ENCODE results near the gene SLC35F3.
"Not testable (repeated sequence)": the region's sequence is repeated elsewhere in the genome, so short reads cannot be mapped to it uniquely, and the experiment has no call there.

Gene SLC35F3

DNA sequence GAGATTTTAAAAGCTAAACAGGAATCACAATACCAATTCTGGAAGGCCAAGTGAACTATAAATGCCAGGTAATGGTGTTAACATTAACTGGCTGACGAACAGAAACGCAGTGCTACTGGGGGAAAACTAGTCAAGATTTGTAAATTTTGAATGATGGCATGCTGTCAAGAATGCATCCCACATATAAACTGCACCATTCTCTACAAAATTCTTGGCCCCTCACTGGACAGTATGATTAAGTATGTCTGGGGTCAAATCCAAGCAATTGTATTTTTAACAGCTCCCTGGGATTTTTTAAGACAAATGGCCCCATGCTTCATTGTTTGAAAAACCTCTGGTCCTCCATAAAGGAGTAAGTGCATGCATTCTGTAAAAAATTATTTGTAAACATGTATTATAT, 395.6 kb downstream of the SLC35F3 start:
- DNase-seq: no peak

DNA sequence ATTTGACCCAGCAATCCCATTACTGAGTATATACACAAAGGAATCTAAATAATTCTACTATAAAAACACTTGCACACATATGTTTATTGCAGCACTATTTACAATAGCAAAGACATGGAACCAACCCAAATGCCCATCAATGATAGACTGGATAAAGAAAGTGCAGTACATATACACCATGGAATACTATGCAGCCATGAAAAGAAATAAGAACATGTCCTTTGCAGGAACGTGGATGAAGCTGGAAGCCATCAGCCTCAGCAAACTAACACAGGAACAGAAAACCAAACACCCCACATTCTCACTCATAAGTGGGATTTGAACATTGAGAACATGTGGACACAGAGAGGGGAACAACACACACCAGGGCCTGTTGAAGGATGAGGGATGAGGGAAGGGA, 397.2 kb downstream of the SLC35F3 start:
- DNase-seq: not testable (repeated sequence)

DNA sequence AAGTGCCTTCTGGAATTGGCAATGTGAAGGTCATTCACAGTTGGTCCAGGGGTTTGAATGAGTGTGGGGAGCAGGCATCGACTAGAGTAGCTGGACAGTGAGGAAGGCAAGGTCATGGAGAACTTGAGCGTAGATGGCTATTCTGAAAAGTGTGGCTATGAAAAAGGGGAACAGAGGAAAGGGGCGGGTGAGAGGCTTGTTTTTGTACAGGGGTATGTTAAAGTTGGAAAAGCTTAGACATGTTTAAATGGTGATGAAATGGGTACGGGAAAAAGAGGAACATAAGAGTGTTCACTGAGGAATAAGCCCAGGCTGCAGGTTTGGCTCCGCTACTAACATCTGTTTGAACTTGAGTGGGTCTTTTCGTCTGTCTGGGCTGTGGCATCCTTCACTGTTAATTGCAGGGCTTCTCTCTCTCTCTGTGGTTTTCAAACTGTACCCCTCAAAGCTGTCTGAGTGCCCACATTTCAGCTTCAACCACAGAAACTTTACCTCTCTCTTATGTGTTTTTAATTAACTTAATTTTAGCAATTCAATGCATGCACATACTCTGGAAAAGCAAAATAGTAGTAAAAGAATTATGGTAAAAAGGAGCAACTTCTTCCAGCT, 398.0 kb downstream of the SLC35F3 start:
- DNase-seq: no peak

GRCh38 chr1:234303231-234303630, 398.8 kb downstream of the SLC35F3 start:
- no peak for DNase-seq

- DNase-seq: no peak
Observed at GRCh38 chr1:234307726-234308125, 403.2 kb downstream of the SLC35F3 start.

DNA sequence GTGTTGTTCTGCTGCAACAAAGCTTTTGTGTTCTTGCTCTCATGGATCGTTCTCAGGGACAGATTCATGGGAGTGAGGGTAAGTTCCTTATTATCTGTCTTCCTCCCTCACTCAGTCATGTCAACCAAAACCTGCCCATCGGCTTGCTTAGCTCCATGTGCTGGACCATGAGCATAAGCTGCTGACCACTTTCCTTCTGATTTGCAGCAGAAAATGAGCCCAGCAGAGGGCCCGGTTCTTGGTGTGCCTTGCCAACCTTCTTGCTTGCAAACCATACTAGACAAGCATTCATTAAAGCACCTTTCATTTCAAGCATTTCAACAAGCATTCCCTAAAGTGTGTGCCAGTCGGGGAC, 404.7 kb downstream of the SLC35F3 start:
- no peak for DNase-seq

DNA sequence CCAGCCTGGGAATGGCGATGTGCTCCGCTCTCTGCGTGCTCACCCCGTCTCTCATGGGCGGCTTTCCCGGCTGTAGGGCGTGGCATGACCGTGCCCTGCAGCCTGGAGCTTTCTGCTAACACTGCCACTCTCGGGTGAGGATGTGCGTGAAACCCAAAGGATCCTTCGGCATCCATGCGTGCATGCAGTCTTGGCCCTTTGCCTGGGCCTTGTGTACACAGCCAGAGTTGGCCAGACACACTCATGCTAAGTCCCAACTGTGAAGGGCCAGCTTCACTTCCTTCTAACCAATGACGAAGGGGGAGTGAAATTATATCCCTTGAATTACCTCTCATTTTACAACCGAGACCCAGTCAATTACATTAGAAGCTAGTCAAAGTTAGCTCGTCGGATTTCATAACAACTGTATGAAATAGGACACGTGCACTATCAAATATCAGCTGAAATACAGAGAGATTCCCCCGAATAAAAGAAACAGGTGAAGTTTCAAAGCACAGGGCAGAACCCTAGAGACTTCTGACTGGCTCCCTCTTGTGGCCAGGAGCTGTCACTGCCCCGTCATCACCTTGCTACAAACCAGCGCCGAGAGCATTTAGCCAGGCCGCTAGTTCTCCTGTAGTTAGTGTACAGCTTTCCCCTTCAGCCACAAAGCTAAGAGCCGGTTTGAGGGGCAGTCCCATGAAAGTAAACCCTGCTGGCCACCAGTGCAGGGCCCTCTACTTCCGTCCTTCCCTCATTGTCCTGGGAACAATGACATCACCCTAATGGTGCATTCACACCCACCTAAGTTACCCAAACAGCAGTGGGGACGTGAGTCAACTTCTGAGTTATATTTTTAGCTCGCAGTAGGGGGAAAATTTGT, 405.4 kb downstream of the SLC35F3 start:
- DNase-seq: peak; percentile 46

DNA sequence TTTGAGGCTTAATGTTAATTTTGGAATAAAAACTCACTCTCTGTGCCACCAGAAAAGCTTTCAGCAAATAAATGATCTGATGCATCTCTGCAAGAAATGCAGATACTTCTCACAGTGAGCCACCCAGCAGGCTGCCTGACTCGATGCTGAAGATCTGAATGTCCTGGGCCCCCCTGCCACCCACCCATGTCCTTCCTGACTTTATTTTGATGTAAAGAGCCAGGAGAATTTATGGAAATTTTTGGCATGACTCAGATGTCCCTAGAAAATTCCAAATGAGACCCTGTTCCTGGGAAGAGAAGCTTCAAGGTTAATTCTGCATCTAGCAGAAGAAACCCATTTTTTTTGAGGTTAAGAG, 406.0 kb downstream of the SLC35F3 start:
- DNase-seq: no peak

DNA sequence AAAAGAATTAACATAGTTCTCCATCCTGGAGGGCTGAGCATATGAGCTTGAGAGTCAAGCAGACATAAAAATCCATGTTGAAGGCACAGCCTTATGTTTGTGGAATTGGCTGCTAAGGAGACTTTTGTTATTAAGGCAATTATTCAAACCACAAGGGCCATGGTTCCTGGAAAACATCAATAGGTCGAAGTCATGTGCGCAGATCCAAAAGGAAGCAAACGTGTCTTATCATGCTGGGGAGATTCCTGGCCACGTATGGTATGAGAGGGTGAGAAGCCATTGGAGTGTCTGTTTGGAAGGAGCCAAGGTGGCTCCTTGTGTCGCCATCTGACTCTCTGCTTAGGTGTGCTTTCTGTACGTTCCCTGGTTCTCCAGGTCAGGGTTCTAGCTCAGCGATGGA, 406.9 kb downstream of the SLC35F3 start:
- DNase-seq: no peak

DNA sequence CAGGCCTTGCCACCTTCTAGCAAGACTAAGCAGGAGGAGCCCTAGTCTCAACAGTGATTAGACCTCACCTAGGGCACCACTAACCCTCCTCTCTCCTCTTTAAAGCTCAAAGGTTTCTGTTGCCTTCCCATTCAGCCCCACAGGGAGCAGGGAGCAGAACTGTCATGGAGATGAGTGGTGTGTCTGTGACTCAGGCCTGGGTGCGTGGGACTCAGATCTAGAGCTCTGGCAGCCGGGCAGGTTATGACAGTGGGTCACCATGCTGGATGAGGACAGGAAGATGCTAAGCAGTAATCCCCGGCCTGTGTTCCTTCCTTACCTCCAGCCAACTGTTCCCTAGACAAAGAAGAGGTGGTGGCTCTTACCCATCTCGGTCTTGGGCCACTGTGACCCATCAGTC, 408.7 kb downstream of the SLC35F3 start:
- no peak for DNase-seq

DNA sequence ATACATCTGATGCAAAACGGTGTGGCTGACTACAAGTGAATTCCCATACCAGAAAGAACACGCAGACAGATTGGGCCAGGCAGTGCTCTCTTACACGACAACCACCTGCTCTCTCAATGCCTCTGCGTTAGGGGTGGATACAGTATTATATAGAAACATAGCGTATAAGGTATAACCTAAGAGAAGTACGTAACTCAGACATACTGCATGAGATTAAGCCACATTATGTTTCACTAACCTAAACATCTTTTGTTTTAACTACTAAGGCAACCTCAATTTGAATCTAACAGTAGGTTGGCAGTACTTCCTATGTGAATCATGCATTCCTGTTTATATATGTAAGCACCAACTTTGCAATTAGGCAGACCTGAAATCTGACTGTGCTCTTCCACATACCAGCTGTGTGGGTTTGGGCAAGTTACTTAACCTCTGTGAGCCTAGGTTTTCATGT, 410.6 kb downstream of the SLC35F3 start:
- DNase-seq: no peak

- DNase-seq: no peak
Observed at GRCh38 chr1:234315588-234315987, 411.1 kb downstream of the SLC35F3 start.

- DNase-seq: no peak
Observed at GRCh38 chr1:234316486-234316885, 412.0 kb downstream of the SLC35F3 start.

DNA sequence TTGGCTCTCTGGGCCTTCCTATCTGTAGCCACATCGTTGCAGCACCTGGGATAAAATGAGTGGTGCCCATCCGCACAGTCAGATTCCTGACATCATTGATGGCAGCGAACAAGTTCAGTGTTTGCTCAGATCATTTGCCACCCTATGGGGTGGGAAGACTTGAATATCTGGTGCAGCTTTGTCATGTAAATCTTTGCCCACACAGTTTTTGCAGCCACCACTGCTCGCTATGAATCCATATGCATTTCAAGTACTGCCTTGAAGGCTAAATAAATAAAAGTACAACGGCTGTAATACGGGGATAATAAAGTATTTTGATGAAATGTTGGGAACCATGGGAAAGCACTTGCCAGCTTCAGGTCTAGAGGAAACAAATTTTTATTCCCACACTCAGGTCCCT, 412.5 kb downstream of the SLC35F3 start:
- DNase-seq: peak; percentile 10

- DNase-seq: no peak
Observed at GRCh38 chr1:234320069-234320468, 415.6 kb downstream of the SLC35F3 start.

- no peak for DNase-seq
Observed at GRCh38 chr1:234320549-234320948, 416.1 kb downstream of the SLC35F3 start.

DNA sequence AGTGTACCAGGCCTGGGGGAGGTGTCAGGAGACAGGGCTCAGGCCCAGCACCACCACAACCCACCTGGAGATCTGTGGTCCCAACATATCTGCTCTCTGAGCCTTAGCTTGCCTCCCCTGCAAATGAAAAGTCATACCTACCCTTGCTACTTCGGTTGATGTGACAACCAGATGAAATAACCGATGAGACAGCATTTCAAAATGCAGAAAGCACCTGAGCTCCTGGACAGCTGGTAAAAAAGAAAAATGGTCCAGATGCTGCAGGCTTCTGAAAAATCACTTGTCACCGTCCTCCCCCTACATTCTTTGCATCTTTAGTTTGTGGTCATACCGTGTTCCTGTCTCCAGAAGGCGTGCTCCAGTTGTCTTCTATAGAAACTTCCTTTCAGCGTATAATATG, 416.8 kb downstream of the SLC35F3 start:
- DNase-seq: no peak

DNA sequence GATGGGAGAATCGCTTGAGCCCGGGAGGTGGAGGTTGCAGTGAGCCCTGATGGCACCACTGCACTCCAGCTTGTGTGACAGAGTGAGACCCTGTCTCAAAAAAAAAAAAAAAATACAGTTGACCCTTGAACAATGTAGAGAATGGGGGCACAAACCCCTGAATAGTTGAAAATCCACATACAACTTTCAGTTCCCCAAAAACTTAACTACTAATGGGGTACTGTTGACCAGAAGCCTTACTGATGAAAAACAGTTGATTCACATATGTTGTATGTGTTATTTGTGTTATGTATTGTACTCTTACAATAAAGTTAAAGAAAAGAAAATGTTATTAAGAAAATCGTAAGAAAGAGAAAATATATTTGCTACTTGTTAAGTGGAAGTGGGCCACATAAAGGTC, 417.6 kb downstream of the SLC35F3 start:
- no peak for DNase-seq

GRCh38 chr1:234322979-234323378, 418.5 kb downstream of the SLC35F3 start:
- DNase-seq: peak; percentile 28

DNA sequence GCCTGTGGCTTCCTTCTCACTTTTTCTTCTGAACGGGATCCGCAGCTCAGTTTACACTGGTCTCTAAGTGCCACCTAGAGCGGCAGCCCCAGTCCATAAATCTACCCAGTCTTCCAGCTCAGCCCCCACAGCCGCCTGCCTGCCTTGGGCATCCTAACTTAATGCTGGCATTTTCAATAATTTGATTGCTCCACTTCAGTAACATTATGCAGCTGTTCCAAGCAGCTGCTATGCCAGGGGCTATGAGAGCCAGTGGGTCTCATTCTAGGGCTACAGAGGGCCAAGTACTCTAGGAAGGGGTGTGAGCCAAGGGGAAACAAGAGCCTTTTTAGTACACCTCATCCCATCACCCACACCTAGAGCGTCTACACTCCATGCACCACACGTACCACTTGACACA, 420.3 kb downstream of the SLC35F3 start:
- DNase-seq: no peak

GRCh38 chr1:234325878-234326496, 421.5 kb downstream of the SLC35F3 start:
- no peak for DNase-seq

DNA sequence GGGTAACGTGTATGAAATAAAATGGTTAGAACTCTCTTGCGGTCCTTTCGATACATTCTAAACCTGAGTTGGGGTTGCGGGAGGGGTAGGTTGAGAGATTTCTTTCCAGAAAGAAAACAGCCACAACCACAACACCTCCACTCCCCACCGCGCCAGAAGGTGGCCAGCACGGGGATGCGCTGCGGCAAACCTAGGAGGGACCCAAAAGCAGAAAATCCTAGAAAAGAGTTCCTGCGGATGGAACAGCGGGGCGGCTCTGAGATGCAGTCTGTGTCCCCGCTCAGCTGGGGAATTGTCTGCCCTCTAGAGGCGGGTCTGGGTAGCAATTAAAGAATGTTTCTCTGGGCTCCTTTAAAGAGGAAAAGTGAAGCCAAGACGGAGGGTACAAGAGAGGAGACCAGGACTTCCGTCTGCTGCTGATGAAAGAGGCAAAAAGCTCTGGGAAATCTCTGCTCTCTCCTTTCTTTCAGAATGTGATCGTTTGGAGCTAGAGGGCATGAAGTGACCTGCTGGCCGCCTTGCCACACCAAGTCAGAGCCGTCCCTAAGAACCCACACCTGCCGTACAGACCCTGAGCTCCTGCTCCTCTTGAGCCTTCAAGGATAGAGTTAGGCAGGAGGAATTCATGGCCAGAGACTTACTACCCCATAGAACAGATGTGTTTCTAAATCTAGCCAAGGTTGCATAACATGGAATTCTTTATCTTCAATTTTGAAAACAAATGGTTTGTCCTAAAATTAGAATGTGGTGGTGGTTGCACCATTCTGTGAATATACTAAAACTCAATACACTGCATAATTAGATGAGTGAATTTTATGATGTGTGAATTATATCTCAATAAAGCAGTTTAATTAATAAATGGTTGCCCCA, 422.3 kb downstream of the SLC35F3 start:
- peak; percentile 26 for DNase-seq

DNA sequence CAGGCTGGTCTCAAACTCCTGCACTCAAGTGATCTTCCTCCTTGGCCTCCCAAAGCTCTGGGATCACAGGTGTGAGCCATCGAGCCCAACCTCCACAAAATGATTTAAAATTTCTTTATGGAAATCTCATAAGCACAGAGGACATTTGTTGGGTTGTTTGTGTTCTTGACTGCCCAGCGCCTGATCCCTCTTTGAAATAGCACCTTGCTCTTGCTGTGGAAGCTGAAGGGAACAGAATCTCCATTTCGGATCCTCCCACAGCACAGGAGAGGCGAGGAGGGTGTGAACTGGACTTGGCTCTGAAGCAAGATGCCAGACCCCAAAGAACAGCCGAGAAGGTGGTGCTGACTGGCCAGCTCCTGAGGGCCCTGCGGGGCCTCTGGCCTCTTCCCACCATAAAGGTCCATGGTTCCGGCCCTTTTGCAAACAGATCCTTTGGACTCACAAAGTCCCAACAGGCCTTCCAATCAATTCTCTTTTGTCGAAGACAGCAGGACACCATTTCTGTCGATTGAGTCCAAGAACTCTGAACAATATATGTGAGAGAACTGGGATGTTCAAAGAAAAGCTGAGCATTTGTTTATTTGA, 423.2 kb downstream of the SLC35F3 start:
- no peak for DNase-seq

Measured in NCI-H748 treated with DMSO at 0.1 percent for 48 hours (cell line).